CD14-positive monocyte (primary cell): ENCODE measurements around the gene KIF13A. TPM values are rescaled to one million over a fixed set of nuclear protein-coding genes. Genes with fewer than 3 reads are reported as not detected.

ENCODE experiments used
- DNase-seq, 3 donors: peaks; one replicate each; pipeline ENCODE4 v3.0.0-alpha.2; 2011 to 2022
- H2AFZ ChIP-seq: 2 replicates; pipeline ENCODE4 v1.6.0; 2012; ENCODE audit warnings: mild to moderate bottlenecking, low read depth, low read length, inconsistent platforms; ENCODE audit not compliant: insufficient read depth, poor library complexity, severe bottlenecking
- H3K27ac ChIP-seq, 2 donors: 1 replicate in 1 of 2; 2 replicates in 1 of 2; pipeline ENCODE4 v1.5.1; 2012 to 2013; ENCODE audit warnings: low read length in 2 of 2, control low read depth in 1 of 2, inconsistent platforms in 1 of 2, low read depth in 1 of 2, mild to moderate bottlenecking in 1 of 2
- H3K27me3 ChIP-seq, 2 donors: one replicate each; pipeline versions ENCODE4 v1.6.0 to v1.6.1; 2011 to 2013; ENCODE audit warnings: low read length in 2 of 2; ENCODE audit not compliant: control insufficient read depth in 2 of 2, insufficient read depth in 2 of 2
- H3K36me3 ChIP-seq, 2 donors: replicated peaks in 1 of 2; 1 replicate in 1 of 2; 2 replicates in 1 of 2; pipeline versions ENCODE4 v1.5.1 to v1.6.1; 2012 to 2013; ENCODE audit warnings: low read length in 2 of 2, control low read depth in 1 of 2, inconsistent platforms in 1 of 2, mild to moderate bottlenecking in 1 of 2; ENCODE audit not compliant: insufficient read depth in 2 of 2, control insufficient read depth in 1 of 2
- H3K4me1 ChIP-seq, 2 donors: 1 replicate in 1 of 2; 2 replicates in 1 of 2; pipeline versions ENCODE4 v1.5.1 to v1.6.1; 2012 to 2013; ENCODE audit warnings: low read length in 2 of 2, control low read depth in 1 of 2, inconsistent platforms in 1 of 2, mild to moderate bottlenecking in 1 of 2, moderate library complexity in 1 of 2; ENCODE audit not compliant: insufficient read depth in 2 of 2, control insufficient read depth in 1 of 2
- H3K4me2 ChIP-seq: replicated peaks from 2 replicates; pipeline ENCODE3; 2012; ENCODE audit warnings: low read length, moderate library complexity, mild to moderate bottlenecking; ENCODE audit not compliant: poor library complexity, severe bottlenecking; ENCODE audit errors: extremely low read depth
- H3K4me3 ChIP-seq, 3 experiments: fragments of 200-600 bp in 1 of 3; sonication (generic) in 1 of 3; replicated peaks in 1 of 3; 1 replicate in 2 of 3; 2 replicates in 1 of 3; pipeline ENCODE4 v1.5.1; 2011 to 2013; ENCODE audit warnings: low read length in 3 of 3, mild to moderate bottlenecking in 3 of 3, control low read depth in 2 of 3, low read depth in 2 of 3, inconsistent platforms in 1 of 3, moderate library complexity in 1 of 3
- H3K79me2 ChIP-seq: 2 replicates; pipeline ENCODE4 v1.6.0; 2012; ENCODE audit warnings: mild to moderate bottlenecking, control low read depth, inconsistent platforms, low read length, moderate library complexity; ENCODE audit not compliant: insufficient read depth
- H3K9ac ChIP-seq: 2 replicates; pipeline ENCODE4 v1.6.0; 2017; ENCODE audit warnings: low read length, mild to moderate bottlenecking; ENCODE audit not compliant: insufficient read depth, poor library complexity, severe bottlenecking
- H3K9me3 ChIP-seq, 2 donors: replicated peaks in 1 of 2; 1 replicate in 1 of 2; 2 replicates in 1 of 2; pipeline versions ENCODE4 v1.5.1 to v1.6.1; 2012 to 2013; ENCODE audit warnings: low read length in 2 of 2, control low read depth in 1 of 2; ENCODE audit not compliant: control insufficient read depth in 1 of 2, insufficient read depth in 1 of 2
- H4K20me1 ChIP-seq: 2 replicates; pipeline ENCODE4 v1.6.0; 2012; ENCODE audit warnings: mild to moderate bottlenecking, low read length, control low read depth, moderate library complexity; ENCODE audit not compliant: insufficient read depth
- H3K27ac Mint-ChIP-seq, 7 donors: one replicate each; pipeline ENCODE4 v1.8.0; 2020; ENCODE audit warnings: mild to moderate bottlenecking in 7 of 7, mixed read lengths in 7 of 7, moderate library complexity in 6 of 7, inconsistent platforms in 2 of 7
- H3K27me3 Mint-ChIP-seq, 3 donors: one replicate each; pipeline ENCODE4 v1.8.0; 2021 to 2022; ENCODE audit warnings: low read depth in 3 of 3, mild to moderate bottlenecking in 3 of 3, mixed read lengths in 3 of 3, moderate library complexity in 3 of 3, inconsistent platforms in 1 of 3
- H3K36me3 Mint-ChIP-seq, 2 donors: one replicate each; pipeline ENCODE4 v1.8.0; 2020; ENCODE audit warnings: mixed read lengths in 2 of 2, inconsistent platforms in 1 of 2, mild to moderate bottlenecking in 1 of 2
- H3K4me1 Mint-ChIP-seq: one replicate; pipeline ENCODE4 v1.8.0; 2020; ENCODE audit warnings: mild to moderate bottlenecking, mixed read lengths
- H3K4me3 Mint-ChIP-seq, 2 donors: one replicate each; pipeline ENCODE4 v1.8.0; 2020; ENCODE audit warnings: mild to moderate bottlenecking in 2 of 2, mixed read lengths in 2 of 2, moderate library complexity in 1 of 2
- H3K9me3 Mint-ChIP-seq, 7 donors: one replicate each; pipeline ENCODE4 v1.8.0; 2020 to 2022; ENCODE audit warnings: mixed read lengths in 7 of 7, mild to moderate bottlenecking in 6 of 7, moderate library complexity in 6 of 7, inconsistent platforms in 2 of 7
- WGBS: methylation state at CpG from one replicate; pipeline ENCODE4 v1.1.5; 2013; ENCODE audit warnings: missing lambda C conversion rate; ENCODE audit not compliant: insufficient coverage; 5-methylcytosine and 5-hydroxymethylcytosine counted together
- intact Hi-C, 2 donors: fragments of 100-400 bp; cut with micrococcal nuclease; formaldehyde crosslinking; loops; one replicate each; pipeline versions ENCODE4 v1.15.0 to v1.15.1; 2023
- polyA plus RNA-seq, 3 donors: library from polyadenylated mRNA; depleted of rRNA in 1 of 3; unstranded in 2 of 3; stranded (reverse) in 1 of 3; fragments of 300-500 nt in 2 of 3; fragments of >200 nt in 1 of 3; fragmentation: Illumina TruSeq in 2 of 3; gene quantifications; 1 replicate in 2 of 3; 2 replicates in 1 of 3; pipeline ENCODE4 v1.2.3, GENCODE V29; 2012 to 2021
- TF ChIP-seq, protein P1 (sequence below): fragments of 200-600 bp; IDR thresholded peaks from one replicate; pipeline ENCODE4 v1.8.0; 2022; ENCODE audit warnings: antibody characterized with exemption, mild to moderate bottlenecking

KIF13A gene
- polyA plus RNA-seq, 3 donors: 2.9 to 28.4 (median 6.0) TPM

DNA sequence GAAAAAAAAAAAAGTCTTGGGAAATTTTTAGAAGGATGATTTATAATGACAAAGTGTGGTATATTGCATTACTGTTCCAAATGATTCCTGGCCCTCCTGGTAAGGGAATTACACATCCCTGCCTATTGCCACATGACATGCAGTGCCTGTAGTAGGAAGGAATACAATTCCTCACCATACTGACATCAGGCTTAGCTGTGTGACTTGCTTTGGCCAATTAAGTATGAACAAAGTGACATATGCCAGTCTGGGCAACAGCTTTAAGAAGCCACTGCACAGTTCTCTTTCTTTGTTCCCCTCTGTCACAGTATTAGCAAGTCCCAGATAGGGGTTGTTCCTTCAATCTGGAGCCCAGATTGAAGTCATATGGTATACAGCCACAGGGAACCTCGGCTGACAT is 100.5 kb downstream of the KIF13A start:
- Histone ChIP-seq H3K4me2 (no peak overlapping the region), H2AFZ (no peak overlapping the region), H3K27ac (peak overlapping the region in 1 of 2 donors; percentile 82), H3K27me3 (no peaks in the 10 kb centered on the region), H4K20me1 (peaks cover 26% of the 10 kb centered on the region), H3K79me2 (peaks cover 52% of the 10 kb centered on the region), H3K9ac (no peak overlapping the region), H3K36me3 (peaks cover 0 to 3% of the 10 kb centered on the region in 2 donors), H3K4me1 (peaks cover 52 to 66% of the 10 kb centered on the region in 2 donors), H3K9me3 (no peaks in the 10 kb centered on the region), H3K4me3 (no peak overlapping the region)
- H3K4me3 Mint-ChIP-seq: no peak overlapping the region
- peaks cover 7 to 26% of the 10 kb centered on the region in 2 donors for H3K36me3 Mint-ChIP-seq
- no peaks in the 10 kb centered on the region for H3K9me3 Mint-ChIP-seq
- H3K27me3 Mint-ChIP-seq: peaks cover 0 to 2% (median 0%) of the 10 kb centered on the region in 3 donors
- peak in 1 of 3 donors; percentile 21 for DNase-seq
- H3K4me1 Mint-ChIP-seq: peaks cover 67% of the 10 kb centered on the region
- TF ChIP-seq, protein P1, sequence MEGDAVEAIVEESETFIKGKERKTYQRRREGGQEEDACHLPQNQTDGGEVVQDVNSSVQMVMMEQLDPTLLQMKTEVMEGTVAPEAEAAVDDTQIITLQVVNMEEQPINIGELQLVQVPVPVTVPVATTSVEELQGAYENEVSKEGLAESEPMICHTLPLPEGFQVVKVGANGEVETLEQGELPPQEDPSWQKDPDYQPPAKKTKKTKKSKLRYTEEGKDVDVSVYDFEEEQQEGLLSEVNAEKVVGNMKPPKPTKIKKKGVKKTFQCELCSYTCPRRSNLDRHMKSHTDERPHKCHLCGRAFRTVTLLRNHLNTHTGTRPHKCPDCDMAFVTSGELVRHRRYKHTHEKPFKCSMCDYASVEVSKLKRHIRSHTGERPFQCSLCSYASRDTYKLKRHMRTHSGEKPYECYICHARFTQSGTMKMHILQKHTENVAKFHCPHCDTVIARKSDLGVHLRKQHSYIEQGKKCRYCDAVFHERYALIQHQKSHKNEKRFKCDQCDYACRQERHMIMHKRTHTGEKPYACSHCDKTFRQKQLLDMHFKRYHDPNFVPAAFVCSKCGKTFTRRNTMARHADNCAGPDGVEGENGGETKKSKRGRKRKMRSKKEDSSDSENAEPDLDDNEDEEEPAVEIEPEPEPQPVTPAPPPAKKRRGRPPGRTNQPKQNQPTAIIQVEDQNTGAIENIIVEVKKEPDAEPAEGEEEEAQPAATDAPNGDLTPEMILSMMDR: no peak
- peak overlapping the region in 2 of 7 donors; percentile 9 to 76 for H3K27ac Mint-ChIP-seq
- 88% methylated on average over 1 of the region's 1 CpG for WGBS
- intact Hi-C loops: loop anchor here in 1 of 2 donors (10.0 kb wide), 2 partner anchors 48 to 98 kb away; partner anchors contain the start of gene KIF13A

DNA sequence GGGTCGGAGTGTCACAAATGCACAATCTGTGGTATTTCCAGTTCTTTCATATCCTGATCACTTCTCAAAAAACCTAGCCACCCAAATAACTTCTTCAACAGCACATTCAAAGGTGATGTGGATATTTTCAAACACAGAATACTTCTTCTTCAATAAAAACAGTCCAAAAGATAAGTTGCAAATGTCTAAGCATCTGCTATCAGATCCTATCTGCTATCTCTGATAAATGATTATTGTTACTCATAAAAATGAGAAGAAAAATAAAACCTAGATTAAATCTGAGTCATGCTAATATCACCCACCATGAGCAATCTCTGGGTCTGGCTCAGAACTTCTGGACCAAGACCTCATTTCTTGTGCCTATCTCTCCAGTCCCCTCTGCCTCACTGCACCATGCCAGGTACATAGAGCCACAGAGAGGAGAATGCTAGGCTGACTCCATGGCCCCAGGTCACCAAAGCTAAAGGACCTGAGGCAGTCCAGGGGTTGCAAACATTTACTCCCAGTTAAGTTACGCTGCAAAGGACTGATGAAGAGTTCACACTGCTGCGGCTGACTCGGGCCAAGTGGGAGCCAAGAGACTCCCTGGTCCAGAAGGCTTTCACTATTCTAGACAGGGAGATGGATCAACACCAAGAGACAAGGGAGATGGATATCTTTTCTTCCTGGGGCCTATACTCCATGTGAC is 101.4 kb downstream of the KIF13A start:
- Histone ChIP-seq H3K4me2 (peak overlapping the region; percentile 75), H3K9ac (no peak overlapping the region), H3K27me3 (no peaks in the 10 kb centered on the region), H3K36me3 (peaks cover 0 to 3% of the 10 kb centered on the region in 2 donors), H3K79me2 (peaks cover 52% of the 10 kb centered on the region), H3K4me1 (peaks cover 54 to 66% of the 10 kb centered on the region in 2 donors), H3K9me3 (no peaks in the 10 kb centered on the region), H4K20me1 (peaks cover 26% of the 10 kb centered on the region), H2AFZ (no peak overlapping the region), H3K4me3 (peak overlapping the region in 1 of 3 experiments; percentile 62), H3K27ac (peak overlapping the region; percentile 46 to 82)
- Mint-ChIP-seq H3K36me3 (peaks cover 7 to 26% of the 10 kb centered on the region in 2 donors), H3K27ac (peak overlapping the region; percentile 64 to 96 (median 89)), H3K4me3 (no peak overlapping the region), H3K9me3 (no peaks in the 10 kb centered on the region), H3K27me3 (peaks cover 0 to 2% (median 0%) of the 10 kb centered on the region in 3 donors), H3K4me1 (peaks cover 67% of the 10 kb centered on the region)
- TF ChIP-seq, protein P1: no peak
- intact Hi-C loops: loop anchor here in 1 of 2 donors (10.0 kb wide), 2 partner anchors 49 to 99 kb away; partner anchors contain the start of gene KIF13A
- WGBS: 100% methylated on average over 3 of the region's 4 CpGs
- no peak for DNase-seq
